T-helper 2 cell treated with Interferon-gamma antibody and Interleukin-4, amounts not matched to agents 5 μg/mL and 100 μg/mL, for 36 hours (primary cell): ENCODE data around the gene STK11IP.

ENCODE experiments used
- DNase-seq: peaks from one replicate; pipeline ENCODE4 v3.0.0; 2021; ENCODE audit warnings: low spot score
- H3K27ac Mint-ChIP-seq: one replicate; pipeline ENCODE4 v1.8.0; 2021; ENCODE audit warnings: mild to moderate bottlenecking, mixed read lengths
- H3K27me3 Mint-ChIP-seq: one replicate; pipeline ENCODE4 v1.8.0; 2021; ENCODE audit warnings: low read depth, mixed read lengths
- H3K36me3 Mint-ChIP-seq: one replicate; pipeline ENCODE4 v1.8.0; 2021; ENCODE audit warnings: low read depth, mixed read lengths
- H3K4me1 Mint-ChIP-seq: one replicate; pipeline ENCODE4 v1.8.0; 2021; ENCODE audit warnings: low read depth, mixed read lengths
- H3K4me3 Mint-ChIP-seq: one replicate; pipeline ENCODE4 v1.8.0; 2022; ENCODE audit warnings: mild to moderate bottlenecking, moderate library complexity, mixed read lengths
- H3K9me3 Mint-ChIP-seq: one replicate; pipeline ENCODE4 v1.8.0; 2021; ENCODE audit warnings: mixed read lengths

The STK11IP gene

GRCh38 chr2:219559156-219559915 lies 38.3 kb upstream of the STK11IP start:
- no peak for DNase-seq
- H3K4me1 Mint-ChIP-seq, result no peaks in the 10 kb centered on the region
- H3K9me3 Mint-ChIP-seq, result no peaks in the 10 kb centered on the region
- H3K36me3 Mint-ChIP-seq, result no peaks in the 10 kb centered on the region
- H3K27me3 Mint-ChIP-seq, result no peaks in the 10 kb centered on the region
- H3K27ac Mint-ChIP-seq, result no peak overlapping the region
- H3K4me3 Mint-ChIP-seq, result no peak overlapping the region

- Mint-ChIP-seq H3K27ac (no peak overlapping the region), H3K4me1 (no peaks in the 10 kb centered on the region), H3K4me3 (no peak overlapping the region), H3K9me3 (no peaks in the 10 kb centered on the region), H3K27me3 (no peaks in the 10 kb centered on the region), H3K36me3 (no peaks in the 10 kb centered on the region)
- no peak for DNase-seq
Observed at GRCh38 chr2:219560037-219560892, 37.4 kb upstream of the STK11IP start.

- Mint-ChIP-seq H3K27ac (no peak overlapping the region), H3K4me3 (no peak overlapping the region), H3K9me3 (no peaks in the 10 kb centered on the region), H3K36me3 (no peaks in the 10 kb centered on the region), H3K4me1 (no peaks in the 10 kb centered on the region), H3K27me3 (no peaks in the 10 kb centered on the region)
- no peak for DNase-seq
Observed at GRCh38 chr2:219560893-219561178, 36.8 kb upstream of the STK11IP start.

GRCh38 chr2:219561179-219562048 lies 36.2 kb upstream of the STK11IP start:
- H3K27ac Mint-ChIP-seq, result no peak overlapping the region

GRCh38 chr2:219562049-219563020 lies 35.3 kb upstream of the STK11IP start:
- DNase-seq, result no peak
- Mint-ChIP-seq H3K27ac (no peak overlapping the region), H3K36me3 (no peaks in the 10 kb centered on the region), H3K4me1 (no peaks in the 10 kb centered on the region), H3K4me3 (no peak overlapping the region), H3K27me3 (no peaks in the 10 kb centered on the region), H3K9me3 (no peaks in the 10 kb centered on the region)

More at GRCh38 chr2:219561179-219562048, 36.2 kb upstream of the STK11IP start:
- no peak overlapping the region for H3K4me3 Mint-ChIP-seq
- no peaks in the 10 kb centered on the region for H3K27me3 Mint-ChIP-seq
- no peaks in the 10 kb centered on the region for H3K4me1 Mint-ChIP-seq
- no peaks in the 10 kb centered on the region for H3K9me3 Mint-ChIP-seq
- DNase-seq, result no peak
- no peaks in the 10 kb centered on the region for H3K36me3 Mint-ChIP-seq

- H3K4me3 Mint-ChIP-seq, result no peak overlapping the region
- H3K27me3 Mint-ChIP-seq, result no peaks in the 10 kb centered on the region
- H3K27ac Mint-ChIP-seq, result no peak overlapping the region
- no peaks in the 10 kb centered on the region for H3K4me1 Mint-ChIP-seq
- no peak for DNase-seq
- H3K36me3 Mint-ChIP-seq, result no peaks in the 10 kb centered on the region
- H3K9me3 Mint-ChIP-seq, result no peaks in the 10 kb centered on the region
Observed at GRCh38 chr2:219563271-219563928, 34.3 kb upstream of the STK11IP start.

- H3K36me3 Mint-ChIP-seq, result no peaks in the 10 kb centered on the region
- no peak overlapping the region for H3K4me3 Mint-ChIP-seq
- H3K27me3 Mint-ChIP-seq, result peaks cover 15% of the 10 kb centered on the region
Observed at GRCh38 chr2:219565130-219566080, 32.3 kb upstream of the STK11IP start.

DNA sequence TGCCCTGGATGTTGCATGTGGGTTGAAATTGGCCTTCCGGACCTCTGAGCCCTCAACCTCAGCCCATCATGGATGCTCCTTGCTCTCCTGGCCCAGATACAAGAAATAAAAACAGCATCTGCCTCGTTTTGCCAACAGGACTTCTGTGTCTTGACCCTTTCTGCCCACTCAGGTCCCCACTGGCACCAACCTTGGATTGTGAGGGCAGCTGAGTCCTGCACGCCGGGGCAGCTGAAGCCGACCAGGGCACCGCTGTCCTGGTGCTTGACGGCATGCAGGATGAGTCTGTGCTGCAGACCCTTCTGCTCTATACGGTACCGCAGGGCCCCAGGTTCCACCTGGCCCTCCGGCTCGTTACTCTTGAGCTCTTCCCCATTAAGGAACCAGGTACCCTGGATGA lies 31.0 kb upstream of the STK11IP start:
- H3K27me3 Mint-ChIP-seq, result peaks cover 18% of the 10 kb centered on the region
- no peaks in the 10 kb centered on the region for H3K4me1 Mint-ChIP-seq
- no peaks in the 10 kb centered on the region for H3K36me3 Mint-ChIP-seq
- no peak overlapping the region for H3K4me3 Mint-ChIP-seq
- H3K9me3 Mint-ChIP-seq, result no peaks in the 10 kb centered on the region
- DNase-seq, result no peak
- no peak overlapping the region for H3K27ac Mint-ChIP-seq

More at GRCh38 chr2:219565130-219566080, 32.3 kb upstream of the STK11IP start:
- H3K4me1 Mint-ChIP-seq, result no peaks in the 10 kb centered on the region
- no peak overlapping the region for H3K27ac Mint-ChIP-seq
- H3K9me3 Mint-ChIP-seq, result no peaks in the 10 kb centered on the region
- DNase-seq, result no peak

DNA sequence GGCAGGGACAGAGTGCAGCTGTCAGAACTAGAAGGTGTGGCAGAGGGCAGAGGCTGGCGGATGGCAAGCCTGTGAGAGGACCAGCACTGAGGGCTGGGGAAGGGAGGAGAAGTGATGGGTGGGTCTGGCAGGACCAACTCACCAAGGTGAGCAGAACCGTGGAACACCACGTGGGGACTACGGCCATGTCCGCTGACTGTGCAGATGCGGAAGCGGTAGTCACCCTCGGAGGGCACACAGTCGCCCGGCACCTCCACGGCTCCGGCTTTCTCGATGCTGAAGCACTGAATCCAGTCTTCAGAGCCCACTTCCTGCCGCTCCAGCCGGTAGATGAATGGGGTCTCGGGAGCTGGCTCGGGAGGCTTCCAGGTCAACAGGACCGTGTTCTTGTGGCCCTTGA lies 30.5 kb upstream of the STK11IP start:
- Mint-ChIP-seq H3K27ac (no peak overlapping the region), H3K9me3 (no peaks in the 10 kb centered on the region), H3K36me3 (no peaks in the 10 kb centered on the region), H3K27me3 (peaks cover 23% of the 10 kb centered on the region), H3K4me1 (no peaks in the 10 kb centered on the region), H3K4me3 (no peak overlapping the region)
- no peak for DNase-seq

DNA sequence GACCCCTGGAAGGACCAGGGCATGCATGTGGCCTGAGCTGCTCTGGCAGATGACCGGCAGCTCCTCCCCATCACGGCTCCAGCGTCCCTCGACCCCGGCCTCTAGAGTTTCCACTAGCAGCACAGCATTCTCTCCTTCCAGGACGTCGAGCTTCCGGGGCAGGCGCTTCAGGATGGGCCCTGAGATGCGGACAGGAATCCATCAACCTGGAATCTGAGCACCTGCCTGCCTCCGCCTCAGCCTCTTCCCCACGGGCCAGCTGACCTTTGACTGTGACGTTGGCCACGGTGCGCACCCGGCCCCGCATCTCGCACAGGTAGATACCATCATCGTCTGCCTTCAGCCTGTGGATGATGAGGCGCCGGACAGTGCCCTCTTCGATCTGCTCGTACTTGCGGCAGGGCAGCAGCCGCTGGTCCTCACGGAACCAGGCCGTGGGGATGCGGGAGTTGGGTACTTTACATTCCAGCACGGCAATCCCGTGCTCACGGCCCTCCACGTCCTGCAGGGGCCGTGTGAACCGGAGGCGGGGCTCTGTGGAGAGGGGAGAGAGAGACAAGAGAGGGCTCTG lies 29.8 kb upstream of the STK11IP start:
- H3K36me3 Mint-ChIP-seq, result no peaks in the 10 kb centered on the region
- H3K27me3 Mint-ChIP-seq, result peaks cover 27% of the 10 kb centered on the region
- H3K4me3 Mint-ChIP-seq, result no peak overlapping the region
- no peaks in the 10 kb centered on the region for H3K4me1 Mint-ChIP-seq
- no peak for DNase-seq
- no peaks in the 10 kb centered on the region for H3K9me3 Mint-ChIP-seq
- no peak overlapping the region for H3K27ac Mint-ChIP-seq

DNA sequence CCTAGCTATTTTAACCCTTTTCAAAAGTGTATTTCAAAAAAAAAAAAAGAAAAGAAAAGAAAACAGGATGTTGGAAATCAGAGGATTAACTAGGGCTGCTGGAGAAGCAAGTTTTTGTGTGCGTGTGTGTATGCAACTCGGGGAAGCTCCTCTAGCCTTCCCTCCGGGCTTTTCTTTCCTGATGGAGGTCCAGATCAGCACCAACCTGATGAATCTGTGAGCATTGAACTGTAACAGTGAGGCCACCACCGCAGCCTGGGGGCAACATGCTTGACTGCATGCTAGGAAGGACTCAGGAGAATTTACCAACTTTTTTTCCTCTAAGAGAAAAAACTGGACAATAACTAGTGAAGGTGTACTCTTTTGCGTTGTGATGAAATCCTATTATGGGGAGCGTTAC lies 28.6 kb upstream of the STK11IP start:
- DNase-seq, result no peak
- no peaks in the 10 kb centered on the region for H3K4me1 Mint-ChIP-seq
- no peak overlapping the region for H3K27ac Mint-ChIP-seq
- no peaks in the 10 kb centered on the region for H3K36me3 Mint-ChIP-seq
- H3K4me3 Mint-ChIP-seq, result no peak overlapping the region
- no peaks in the 10 kb centered on the region for H3K9me3 Mint-ChIP-seq
- H3K27me3 Mint-ChIP-seq, result peaks cover 38% of the 10 kb centered on the region

GRCh38 chr2:219569635-219570034 lies 28.0 kb upstream of the STK11IP start:
- H3K9me3 Mint-ChIP-seq, result no peaks in the 10 kb centered on the region
- no peak overlapping the region for H3K4me3 Mint-ChIP-seq
- peaks cover 38% of the 10 kb centered on the region for H3K27me3 Mint-ChIP-seq
- H3K4me1 Mint-ChIP-seq, result no peaks in the 10 kb centered on the region
- no peak for DNase-seq
- H3K36me3 Mint-ChIP-seq, result no peaks in the 10 kb centered on the region
- no peak overlapping the region for H3K27ac Mint-ChIP-seq
